Gastroesophageal sphincter (tissue), 3 donors: Measurements from ENCODE around the gene MESP2.

ENCODE experiments used
- POLR2A ChIP-seq, 2 donors: fragments of 450-650 bp; IDR thresholded peaks; one replicate each; pipeline ENCODE4 v1.6.1; 2017; ENCODE audit warnings: antibody characterized with exemption in 2 of 2, mild to moderate bottlenecking in 2 of 2, moderate library complexity in 1 of 2
- TF ChIP-seq, protein P1 (sequence below), 4 experiments: fragments of 200-600 bp in 2 of 4; fragments of 450-650 bp in 2 of 4; sonication (generic) in 1 of 4; IDR thresholded peaks; one replicate each; pipeline ENCODE4 v1.5.1; 2017 to 2019; ENCODE audit warnings: antibody characterized with exemption in 4 of 4, mild to moderate bottlenecking in 2 of 4, moderate library complexity in 2 of 4

DNA sequence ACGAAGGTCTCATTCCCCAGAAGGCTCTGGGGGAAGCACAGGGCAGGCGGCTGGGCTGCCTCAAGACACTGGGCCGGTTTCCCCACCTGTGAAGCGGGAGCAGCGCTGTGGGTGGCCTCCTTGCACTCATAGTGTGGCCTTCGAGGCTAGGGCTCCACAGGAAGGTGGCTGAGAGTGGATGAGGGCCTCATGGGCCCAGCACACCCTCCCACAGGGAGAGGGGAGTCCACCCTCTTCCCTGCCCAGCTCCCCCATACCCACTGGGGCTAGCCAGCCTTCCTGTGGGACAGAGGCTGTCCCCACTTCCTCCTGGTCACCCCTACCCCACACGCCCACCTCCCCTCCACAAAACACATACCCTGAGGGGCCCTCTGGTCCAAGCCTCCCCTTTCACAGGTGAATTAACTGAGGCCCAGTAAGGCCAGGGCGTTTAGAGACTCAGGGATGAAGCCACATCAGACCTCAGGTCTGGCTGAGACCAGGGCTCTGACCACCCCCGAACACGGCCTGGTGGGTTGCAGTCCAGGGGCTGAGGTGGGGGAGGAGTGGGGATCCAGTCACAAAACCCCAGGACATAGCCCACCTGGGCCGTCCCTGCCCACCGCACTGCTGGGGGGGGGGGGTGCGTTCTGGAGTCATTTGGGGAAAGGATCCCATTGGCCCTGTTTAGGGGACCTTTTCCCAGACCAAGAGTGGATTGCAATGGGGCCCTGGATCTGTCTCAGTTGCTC, 37.4 kb downstream of the MESP2 start:
- TF ChIP-seq, protein P1, sequence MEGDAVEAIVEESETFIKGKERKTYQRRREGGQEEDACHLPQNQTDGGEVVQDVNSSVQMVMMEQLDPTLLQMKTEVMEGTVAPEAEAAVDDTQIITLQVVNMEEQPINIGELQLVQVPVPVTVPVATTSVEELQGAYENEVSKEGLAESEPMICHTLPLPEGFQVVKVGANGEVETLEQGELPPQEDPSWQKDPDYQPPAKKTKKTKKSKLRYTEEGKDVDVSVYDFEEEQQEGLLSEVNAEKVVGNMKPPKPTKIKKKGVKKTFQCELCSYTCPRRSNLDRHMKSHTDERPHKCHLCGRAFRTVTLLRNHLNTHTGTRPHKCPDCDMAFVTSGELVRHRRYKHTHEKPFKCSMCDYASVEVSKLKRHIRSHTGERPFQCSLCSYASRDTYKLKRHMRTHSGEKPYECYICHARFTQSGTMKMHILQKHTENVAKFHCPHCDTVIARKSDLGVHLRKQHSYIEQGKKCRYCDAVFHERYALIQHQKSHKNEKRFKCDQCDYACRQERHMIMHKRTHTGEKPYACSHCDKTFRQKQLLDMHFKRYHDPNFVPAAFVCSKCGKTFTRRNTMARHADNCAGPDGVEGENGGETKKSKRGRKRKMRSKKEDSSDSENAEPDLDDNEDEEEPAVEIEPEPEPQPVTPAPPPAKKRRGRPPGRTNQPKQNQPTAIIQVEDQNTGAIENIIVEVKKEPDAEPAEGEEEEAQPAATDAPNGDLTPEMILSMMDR (IDR thresholded peaks at IDR 0.05): no peak
- TF ChIP-seq POLR2A (IDR thresholded peaks at IDR 0.05): no peak
